Caki2 (cell line): ENCODE results near the gene KIDINS220. TPM values are rescaled to one million over a fixed set of nuclear protein-coding genes. Genes with fewer than 3 reads are reported as not detected.
A peak's percentile ranks its signal among the peaks of the same experiment; 100 is the strongest.

Experiments used
- DNase-seq: peaks from one replicate; pipeline ENCODE4 v3.0.0-alpha.2; 2015; ENCODE audit warnings: low read depth
- in situ Hi-C: cut with HindIII; loops from 2 replicates; pipeline ENCODE4 v1.10.0; 2016; ENCODE audit warnings: low sequenced_read_pairs, low pct_unique_long_range_greater_than_20kb, mixed read lengths
- total RNA-seq: library from RNA; depleted of rRNA; stranded (reverse); fragments of >200 nt; shearing (Covaris generic); gene quantifications from 2 replicates; pipeline ENCODE4 v1.2.3, GENCODE V29; 2014; ENCODE audit warnings: low replicate concordance

The KIDINS220 gene
- total RNA-seq, 1 experiment from 2014 or later: 17.8 TPM

GRCh38 chr2:8728305-8729015 lies 109.0 kb downstream of the KIDINS220 start:
- in situ Hi-C loops: no loop called here
- no peak for DNase-seq

- DNase-seq: no peak
- in situ Hi-C loops: no loop called here
Observed at GRCh38 chr2:8725838-8726237, 111.6 kb downstream of the KIDINS220 start.

- in situ Hi-C loops: no loop called here
- no peak for DNase-seq
Observed at GRCh38 chr2:8722986-8723385, 114.4 kb downstream of the KIDINS220 start.

GRCh38 chr2:8721410-8721809 lies 116.0 kb downstream of the KIDINS220 start:
- no peak for DNase-seq
- in situ Hi-C loops: no loop called here

GRCh38 chr2:8720741-8721140 lies 116.7 kb downstream of the KIDINS220 start:
- no peak for DNase-seq
- in situ Hi-C loops: no loop called here

GRCh38 chr2:8719528-8719927 lies 117.9 kb downstream of the KIDINS220 start:
- in situ Hi-C loops: no loop called here
- no peak for DNase-seq

GRCh38 chr2:8714971-8715370 lies 122.4 kb downstream of the KIDINS220 start:
- in situ Hi-C loops: no loop called here
- no peak for DNase-seq

- in situ Hi-C loops: no loop called here
- DNase-seq: no peak
Observed at GRCh38 chr2:8714283-8714682, 123.1 kb downstream of the KIDINS220 start.

- no peak for DNase-seq
- in situ Hi-C loops: no loop called here
Observed at GRCh38 chr2:8710951-8711350, 126.5 kb downstream of the KIDINS220 start.

GRCh38 chr2:8709611-8710010 lies 127.8 kb downstream of the KIDINS220 start:
- in situ Hi-C loops: no loop called here
- DNase-seq: no peak

GRCh38 chr2:8704906-8705305 lies 132.5 kb downstream of the KIDINS220 start:
- no peak for DNase-seq
- in situ Hi-C loops: no loop called here

- in situ Hi-C loops: no loop called here
- DNase-seq: no peak
Observed at GRCh38 chr2:8701681-8702379, 135.6 kb downstream of the KIDINS220 start.

- DNase-seq: no peak
- in situ Hi-C loops: no loop called here
Observed at GRCh38 chr2:8699839-8700238, 137.6 kb downstream of the KIDINS220 start.

GRCh38 chr2:8697190-8697589 lies 140.2 kb downstream of the KIDINS220 start:
- in situ Hi-C loops: no loop called here
- no peak for DNase-seq

GRCh38 chr2:8694737-8695136 lies 142.7 kb downstream of the KIDINS220 start:
- in situ Hi-C loops: no loop called here
- DNase-seq: no peak

GRCh38 chr2:8693157-8693821 lies 144.1 kb downstream of the KIDINS220 start:
- peak; percentile 22 for DNase-seq
- in situ Hi-C loops: no loop called here

- no peak for DNase-seq
- in situ Hi-C loops: no loop called here
Observed at GRCh38 chr2:8692783-8693156, 144.6 kb downstream of the KIDINS220 start.

- DNase-seq: no peak
- in situ Hi-C loops: no loop called here
Observed at GRCh38 chr2:8691859-8692437, 145.5 kb downstream of the KIDINS220 start.
